ENCODE results near the gene HOPX.

GRCh38 chr4:56723201-56723605 is 42.1 kb upstream of the HOPX start:
- TF ChIP-seq CTCF (conservative IDR thresholded peaks at IDR 0.05; ENCODE audit: low read depth in 2 of 2) (no peak), POLR2AphosphoS5 (IDR thresholded peaks at IDR 0.05; ENCODE audit: low read depth) (no peak), REST (IDR thresholded peaks at IDR 0.05; ENCODE audit: unreplicated experiment) (no peak), NANOG (IDR thresholded peaks at IDR 0.05; ENCODE audit: borderline replicate concordance) (no peak), EZH2 (IDR thresholded peaks at IDR 0.05; ENCODE audit: low read depth, unreplicated experiment) (no peak), EZH2phosphoT487 (IDR thresholded peaks at IDR 0.05; ENCODE audit: unreplicated experiment) (no peak), CREB1 (CRISPR knock-in tag; IDR thresholded peaks at IDR 0.05; ENCODE audit: low read depth) (no peak), JUNB (IDR thresholded peaks at IDR 0.05; ENCODE audit: unreplicated experiment) (no peak), ETS1 (IDR thresholded peaks at IDR 0.05) (no peak)
